ENCODE measurements around the gene MRPL51. TPM values are rescaled to one million over a fixed set of nuclear protein-coding genes. Genes with fewer than 3 reads are reported as not detected.
A peak's percentile ranks its signal among the peaks of the same experiment; 100 is the strongest.
"Not testable (repeated sequence)": the region's sequence is repeated elsewhere in the genome, so short reads cannot be mapped to it uniquely, and the experiment has no call there.

The MRPL51 gene
- 140 and 315 TPM in 2 replicates for total RNA-seq (2014; rRNA removed; shearing (Covaris generic); ENCODE audit: low replicate concordance)

- DNase-seq = peak; percentile 95
- H3K27me3 ChIP-seq = no peaks in the 10 kb centered on the region
- peak within 1 kb of the TSS; percentile 75 for H3K4me3 ChIP-seq
- no peaks in the 10 kb centered on the region for H3K9me3 ChIP-seq
- peaks cover 45% of the 10 kb centered on the region for H3K36me3 ChIP-seq
Measured at GRCh38 chr12:6492838-6493496, at the start of gene MRPL51. Gene MRPL51 (minus strand): TSS chr12:6493262. CDS start chr12:6493136, 126 bp downstream.

GRCh38 chr12:6542209-6543009 is 49.3 kb upstream of the MRPL51 start:
- no peak for DNase-seq
- Histone ChIP-seq H3K36me3 (peaks cover 44% of the 10 kb centered on the region), H3K27me3 (no peaks in the 10 kb centered on the region), H3K4me3 (no peak overlapping the region), H3K9me3 (no peaks in the 10 kb centered on the region)

GRCh38 chr12:6541371-6542165 is 48.5 kb upstream of the MRPL51 start:
- no peak for DNase-seq
- H3K27me3 ChIP-seq = no peaks in the 10 kb centered on the region
- no peaks in the 10 kb centered on the region for H3K9me3 ChIP-seq
- peaks cover 45% of the 10 kb centered on the region for H3K36me3 ChIP-seq
- H3K4me3 ChIP-seq = no peak overlapping the region

GRCh38 chr12:6540181-6540877 is 47.3 kb upstream of the MRPL51 start:
- Histone ChIP-seq H3K36me3 (peaks cover 49% of the 10 kb centered on the region), H3K4me3 (no peak overlapping the region), H3K9me3 (no peaks in the 10 kb centered on the region), H3K27me3 (no peaks in the 10 kb centered on the region)
- DNase-seq = peak; percentile 98

GRCh38 chr12:6539707-6540134 is 46.7 kb upstream of the MRPL51 start:
- peaks cover 51% of the 10 kb centered on the region for H3K36me3 ChIP-seq
- no peaks in the 10 kb centered on the region for H3K9me3 ChIP-seq
- DNase-seq = no peak
- H3K27me3 ChIP-seq = no peaks in the 10 kb centered on the region
- no peak overlapping the region for H3K4me3 ChIP-seq

GRCh38 chr12:6539314-6539682 is 46.2 kb upstream of the MRPL51 start:
- H3K4me3 ChIP-seq = no peak overlapping the region
- peaks cover 54% of the 10 kb centered on the region for H3K36me3 ChIP-seq
- no peaks in the 10 kb centered on the region for H3K9me3 ChIP-seq
- no peak for DNase-seq
- no peaks in the 10 kb centered on the region for H3K27me3 ChIP-seq

GRCh38 chr12:6538420-6539313 is 45.6 kb upstream of the MRPL51 start:
- Histone ChIP-seq H3K9me3 (no peaks in the 10 kb centered on the region), H3K36me3 (peaks cover 54% of the 10 kb centered on the region), H3K4me3 (no peak overlapping the region), H3K27me3 (no peaks in the 10 kb centered on the region)
- peak; percentile 56 for DNase-seq

GRCh38 chr12:6537580-6538419 is 44.7 kb upstream of the MRPL51 start:
- peak overlapping the region; percentile 92 for H3K4me3 ChIP-seq
- not testable (repeated sequence) for H3K9me3 ChIP-seq, H3K27me3 ChIP-seq
- DNase-seq = peak; percentile 75
- peaks cover 54% of the 10 kb centered on the region for H3K36me3 ChIP-seq

GRCh38 chr12:6536894-6537579 is 44.0 kb upstream of the MRPL51 start:
- Histone ChIP-seq H3K9me3 (no peaks in the 10 kb centered on the region), H3K4me3 (peak overlapping the region; percentile 92), H3K36me3 (peaks cover 59% of the 10 kb centered on the region), H3K27me3 (no peaks in the 10 kb centered on the region)
- DNase-seq = no peak

GRCh38 chr12:6535960-6536847 is 43.1 kb upstream of the MRPL51 start:
- Histone ChIP-seq H3K4me3 (peak overlapping the region; percentile 92), H3K27me3 (no peaks in the 10 kb centered on the region), H3K9me3 (no peaks in the 10 kb centered on the region), H3K36me3 (peaks cover 67% of the 10 kb centered on the region)
- no peak for DNase-seq

GRCh38 chr12:6535697-6535946 is 42.6 kb upstream of the MRPL51 start:
- Histone ChIP-seq H3K27me3 (no peaks in the 10 kb centered on the region), H3K36me3 (peaks cover 70% of the 10 kb centered on the region), H3K4me3 (peak overlapping the region; percentile 92), H3K9me3 (no peaks in the 10 kb centered on the region)
- DNase-seq = no peak

- Histone ChIP-seq H3K9me3 (no peaks in the 10 kb centered on the region), H3K36me3 (peaks cover 74% of the 10 kb centered on the region), H3K27me3 (no peaks in the 10 kb centered on the region), H3K4me3 (peak overlapping the region; percentile 92)
- peak; percentile 72 for DNase-seq
Measured at GRCh38 chr12:6534945-6535696, 42.1 kb upstream of the MRPL51 start.

- no peaks in the 10 kb centered on the region for H3K27me3 ChIP-seq
- DNase-seq = no peak
- H3K36me3 ChIP-seq = peaks cover 76% of the 10 kb centered on the region
- H3K4me3 ChIP-seq = peak overlapping the region; percentile 92
- no peaks in the 10 kb centered on the region for H3K9me3 ChIP-seq
Measured at GRCh38 chr12:6534695-6534944, 41.6 kb upstream of the MRPL51 start.

Measured in MG63 (cell line).